ENCODE results near the gene DPH6.

DNA sequence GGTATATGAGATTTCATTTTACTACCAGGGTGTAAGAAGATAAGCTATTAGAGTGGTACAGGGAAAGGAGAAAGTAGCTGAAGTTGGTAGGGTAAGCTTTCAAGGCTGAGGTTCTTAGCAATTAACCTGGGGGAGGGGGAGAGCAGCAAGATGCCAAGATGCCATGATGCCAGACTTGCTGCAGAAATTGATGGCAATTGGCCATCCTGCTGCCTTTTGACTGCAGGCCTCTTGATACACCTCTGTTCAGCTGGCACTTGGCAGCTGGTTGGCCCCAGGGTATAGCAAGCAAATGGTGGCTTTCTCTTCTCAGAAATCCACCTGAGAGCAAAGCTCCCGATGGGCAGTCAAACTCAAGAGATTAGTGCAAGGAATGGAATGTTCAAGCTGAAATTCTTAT, 21.4 kb upstream of the DPH6 start:
- TF ChIP-seq, protein P1, sequence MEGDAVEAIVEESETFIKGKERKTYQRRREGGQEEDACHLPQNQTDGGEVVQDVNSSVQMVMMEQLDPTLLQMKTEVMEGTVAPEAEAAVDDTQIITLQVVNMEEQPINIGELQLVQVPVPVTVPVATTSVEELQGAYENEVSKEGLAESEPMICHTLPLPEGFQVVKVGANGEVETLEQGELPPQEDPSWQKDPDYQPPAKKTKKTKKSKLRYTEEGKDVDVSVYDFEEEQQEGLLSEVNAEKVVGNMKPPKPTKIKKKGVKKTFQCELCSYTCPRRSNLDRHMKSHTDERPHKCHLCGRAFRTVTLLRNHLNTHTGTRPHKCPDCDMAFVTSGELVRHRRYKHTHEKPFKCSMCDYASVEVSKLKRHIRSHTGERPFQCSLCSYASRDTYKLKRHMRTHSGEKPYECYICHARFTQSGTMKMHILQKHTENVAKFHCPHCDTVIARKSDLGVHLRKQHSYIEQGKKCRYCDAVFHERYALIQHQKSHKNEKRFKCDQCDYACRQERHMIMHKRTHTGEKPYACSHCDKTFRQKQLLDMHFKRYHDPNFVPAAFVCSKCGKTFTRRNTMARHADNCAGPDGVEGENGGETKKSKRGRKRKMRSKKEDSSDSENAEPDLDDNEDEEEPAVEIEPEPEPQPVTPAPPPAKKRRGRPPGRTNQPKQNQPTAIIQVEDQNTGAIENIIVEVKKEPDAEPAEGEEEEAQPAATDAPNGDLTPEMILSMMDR (conservative IDR thresholded peaks at IDR 0.05) = no peak
- TF ChIP-seq ZFX (IDR thresholded peaks at IDR 0.05) = no peak
